Measurements from ENCODE around the gene PARP15. TPM values are rescaled to one million over a fixed set of nuclear protein-coding genes. Genes with fewer than 3 reads are reported as not detected.

PARP15 gene
- total RNA-seq, 2 experiments from 2014 or later = 41.6 to 41.8 TPM

GRCh38 chr3:122586098-122586497, 8.6 kb downstream of the PARP15 start:
- H3K4me1 ChIP-seq (ENCODE audit: insufficient read depth, low read length) = no peaks in the 10 kb centered on the region
- Mint-ChIP-seq H3K27me3 (no peaks in the 10 kb centered on the region), H3K4me3 (no peak overlapping the region), H3K9me3 (peaks cover 11% of the 10 kb centered on the region), H3K27ac (no peak overlapping the region), H3K36me3 (ENCODE audit: low read depth) (peaks cover 63% of the 10 kb centered on the region), H3K4me1 (ENCODE audit: low read depth) (peaks cover 40% of the 10 kb centered on the region)
- ATAC-seq (ENCODE audit: poor library complexity) = no peak
- no peak for DNase-seq
- no peak overlapping the region for H3K27ac ChIP-seq (ENCODE audit: low read depth in 1 of 2, low read length in 2 of 2)
- ChIA-PET CTCF (no interaction called here), POLR2A (interaction anchor here (0.8 kb wide), 1 partner anchor 77 kb away, joined by 3 read pairs; no protein-coding TSS in a partner anchor)
- H3K9me3 ChIP-seq (ENCODE audit: control insufficient read depth in 1 of 2, insufficient read depth in 1 of 2, low read length in 2 of 2) = peaks cover 8 to 26% of the 10 kb centered on the region in 2 experiments
- intact Hi-C loops (cut with DNase I, micrococcal nuclease) = loop anchor here in 1 of 2 experiments (10.0 kb wide), 1 partner anchor 861 kb away; no protein-coding TSS in a partner anchor
- no peak for TF ChIP-seq CTCF (IDR thresholded peaks at IDR 0.05)
- H3K4me3 ChIP-seq (ENCODE audit: low read length) = no peak overlapping the region
- no peaks in the 10 kb centered on the region for H3K27me3 ChIP-seq (ENCODE audit: control insufficient read depth in 1 of 2, insufficient read depth in 2 of 2, low read length in 2 of 2)
- H3K36me3 ChIP-seq (ENCODE audit: insufficient read depth, low read length) = peaks cover 11% of the 10 kb centered on the region

GRCh38 chr3:122586773-122587485, 9.5 kb downstream of the PARP15 start:
- CTCF ChIA-PET = no interaction called here

GRCh38 chr3:122587572-122587971, 10.1 kb downstream of the PARP15 start:
- ChIA-PET CTCF (no interaction called here), POLR2A (interaction anchor here (0.7 kb wide), 1 partner anchor 73 kb away, joined by 3 read pairs; the partner anchor contains the start of gene KPNA1)
- ATAC-seq (ENCODE audit: poor library complexity) (no peak), DNase-seq (no peak)
- no peak overlapping the region for H3K27ac Mint-ChIP-seq
- Histone ChIP-seq H3K4me3 (ENCODE audit: low read length) (no peak overlapping the region), H3K4me1 (ENCODE audit: insufficient read depth, low read length) (no peaks in the 10 kb centered on the region), H3K36me3 (ENCODE audit: insufficient read depth, low read length) (peaks cover 6% of the 10 kb centered on the region), H3K27ac (ENCODE audit: low read depth in 1 of 2, low read length in 2 of 2) (no peak overlapping the region), H3K9me3 (ENCODE audit: control insufficient read depth in 1 of 2, insufficient read depth in 1 of 2, low read length in 2 of 2) (peaks cover 4 to 11% of the 10 kb centered on the region in 2 experiments), H3K27me3 (ENCODE audit: control insufficient read depth in 1 of 2, insufficient read depth in 2 of 2, low read length in 2 of 2) (no peaks in the 10 kb centered on the region)
- H3K9me3 Mint-ChIP-seq = peaks cover 6% of the 10 kb centered on the region
- intact Hi-C loops (cut with DNase I, micrococcal nuclease) = loop anchor here in 1 of 2 experiments (10.0 kb wide), 1 partner anchor 863 kb away; no protein-coding TSS in a partner anchor
- no peaks in the 10 kb centered on the region for H3K27me3 Mint-ChIP-seq
- no peak overlapping the region for H3K4me3 Mint-ChIP-seq
- no peak for TF ChIP-seq CTCF (IDR thresholded peaks at IDR 0.05)
- peaks cover 57% of the 10 kb centered on the region for H3K36me3 Mint-ChIP-seq (ENCODE audit: low read depth)
- peaks cover 38% of the 10 kb centered on the region for H3K4me1 Mint-ChIP-seq (ENCODE audit: low read depth)

More at GRCh38 chr3:122586773-122587485, 9.5 kb downstream of the PARP15 start:
- ATAC-seq (ENCODE audit: poor library complexity) (no peak), DNase-seq (no peak)
- intact Hi-C loops (cut with DNase I, micrococcal nuclease) = loop anchor here in 1 of 2 experiments (10.0 kb wide), 1 partner anchor 862 kb away; no protein-coding TSS in a partner anchor
- peaks cover 11% of the 10 kb centered on the region for H3K36me3 ChIP-seq (ENCODE audit: insufficient read depth, low read length)
- no peaks in the 10 kb centered on the region for H3K4me1 ChIP-seq (ENCODE audit: insufficient read depth, low read length)
- peaks cover 7 to 18% of the 10 kb centered on the region in 2 experiments for H3K9me3 ChIP-seq (ENCODE audit: control insufficient read depth in 1 of 2, insufficient read depth in 1 of 2, low read length in 2 of 2)
- Mint-ChIP-seq H3K27ac (no peak overlapping the region), H3K4me1 (ENCODE audit: low read depth) (peaks cover 35% of the 10 kb centered on the region), H3K36me3 (ENCODE audit: low read depth) (peaks cover 60% of the 10 kb centered on the region), H3K4me3 (no peak overlapping the region), H3K9me3 (peaks cover 6% of the 10 kb centered on the region), H3K27me3 (no peaks in the 10 kb centered on the region)
- TF ChIP-seq CTCF (IDR thresholded peaks at IDR 0.05) = no peak
- H3K27me3 ChIP-seq (ENCODE audit: control insufficient read depth in 1 of 2, insufficient read depth in 2 of 2, low read length in 2 of 2) = no peaks in the 10 kb centered on the region
- POLR2A ChIA-PET = interaction anchor here (0.7 to 0.8 kb wide), 2 partner anchors 72 to 76 kb away, joined by 3 read pairs; partner anchors contain the start of gene KPNA1
- H3K27ac ChIP-seq (ENCODE audit: low read depth in 1 of 2, low read length in 2 of 2) = no peak overlapping the region
- H3K4me3 ChIP-seq (ENCODE audit: low read length) = no peak overlapping the region

Data from CD4-positive, alpha-beta T cell (primary cell).